PC-9 (cell line): Measurements from ENCODE around the gene MST1. TPM values are rescaled to one million over a fixed set of nuclear protein-coding genes. Genes with fewer than 3 reads are reported as not detected.

Experiments used
- BruUV-seq: library from RNA; stranded (reverse); fragments of 400-500 nt; replicated peaks from 2 replicates; lab custom pipeline; 2021; lab: Mats Ljungman, UMichigan
- CTCF ChIA-PET: fragments of 300-600 bp; sonication (Branson Sonifier 250); formaldehyde crosslinking; loops from one replicate; lab custom pipeline; 2022; ENCODE audit warnings: antibody characterized with exemption; lab: Charles Lee
- POLR2A ChIA-PET: fragments of 300-600 bp; sonication (Branson Sonifier 250); formaldehyde crosslinking; loops from one replicate; lab custom pipeline; 2022; ENCODE audit warnings: antibody characterized with exemption; ENCODE audit not compliant: unreplicated experiment; lab: Charles Lee
- DNase-seq, 2 experiments: peaks; one replicate each; pipeline versions ENCODE4 v3.0.0 to v3.0.0-alpha.2; 2015 to 2022; ENCODE audit warnings: mixed read lengths in 1 of 2
- H2AFZ ChIP-seq: fragments of 200-600 bp; sonication (generic); 2 replicates; pipeline ENCODE4 v1.8.1; 2017; ENCODE audit warnings: antibody characterized with exemption
- H3F3A ChIP-seq: fragments of 200-600 bp; sonication (generic); 2 replicates; pipeline ENCODE4 v1.8.1; 2017; ENCODE audit warnings: antibody characterized with exemption, mild to moderate bottlenecking, low read depth; ENCODE audit not compliant: insufficient read depth
- H3K27ac ChIP-seq: fragments of 200-600 bp; sonication (generic); 2 replicates; pipeline ENCODE4 v1.6.1; 2016; ENCODE audit warnings: mixed run types
- H3K27me3 ChIP-seq: fragments of 200-600 bp; sonication (generic); 2 replicates; pipeline ENCODE4 v1.6.1; 2016; ENCODE audit warnings: low read depth, mixed run types; ENCODE audit not compliant: insufficient read depth
- H3K36me3 ChIP-seq: fragments of 200-600 bp; sonication (generic); 2 replicates; pipeline ENCODE4 v1.6.1; 2016; ENCODE audit warnings: low read depth, mixed run types
- H3K4me1 ChIP-seq: fragments of 200-600 bp; sonication (generic); replicated peaks from 2 replicates; pipeline ENCODE4 v1.6.1; 2016; ENCODE audit warnings: mixed run types; ENCODE audit not compliant: insufficient read depth
- H3K4me2 ChIP-seq: fragments of 200-600 bp; sonication (generic); 2 replicates; pipeline ENCODE4 v1.6.1; 2017; ENCODE audit warnings: mixed run types
- H3K4me3 ChIP-seq: fragments of 200-600 bp; sonication (generic); 2 replicates; pipeline ENCODE4 v1.6.1; 2016; ENCODE audit warnings: mixed run types
- H3K79me2 ChIP-seq: fragments of 200-600 bp; sonication (generic); 2 replicates; pipeline ENCODE4 v1.6.1; 2017; ENCODE audit warnings: low read depth, mixed run types
- H3K9me2 ChIP-seq: fragments of 200-600 bp; sonication (generic); 2 replicates; pipeline ENCODE4 v1.8.1; 2017; ENCODE audit warnings: mild to moderate bottlenecking; ENCODE audit not compliant: insufficient read depth
- H3K9me3 ChIP-seq: fragments of 200-600 bp; sonication (generic); 2 replicates; pipeline ENCODE4 v1.8.1; 2016; ENCODE audit warnings: low read depth; ENCODE audit not compliant: insufficient read depth
- H4K20me1 ChIP-seq: fragments of 200-600 bp; sonication (generic); 2 replicates; pipeline ENCODE4 v1.8.1; 2017; ENCODE audit not compliant: insufficient read depth
- CTCF ChIP-seq: fragments of 200-600 bp; sonication (generic); conservative IDR thresholded peaks from 2 replicates; pipeline ENCODE4 v1.6.1; 2017; ENCODE audit warnings: mixed run types, antibody characterized with exemption, mild to moderate bottlenecking, moderate library complexity
- EZH2 ChIP-seq: fragments of 200-600 bp; sonication (generic); IDR thresholded peaks from 2 replicates; pipeline ENCODE4 v1.8.0; 2017; ENCODE audit warnings: antibody characterized with exemption, low read depth
- intact Hi-C: fragments of 100-400 bp; cut with micrococcal nuclease; formaldehyde crosslinking; loops from one replicate; pipeline ENCODE4 v1.10.0; 2022; ENCODE audit not compliant: unreplicated experiment
- total RNA-seq: library from RNA; stranded (reverse); gene quantifications from 2 replicates; pipeline ENCODE4 v1.2.3, GENCODE V29; 2021

MST1 gene
- total RNA-seq, 1 experiment from 2014 or later = 10.4 TPM

- H2AFZ ChIP-seq = no peak overlapping the region
- H3K36me3 ChIP-seq = no peaks in the 10 kb centered on the region
- ChIA-PET CTCF (no interaction called here), POLR2A (no interaction called here)
- H3K4me2 ChIP-seq = no peak overlapping the region
- BruUV-seq = no TSS peak
- intact Hi-C loops = loop anchor here (10.0 kb wide), 1 partner anchor 393 kb away; no protein-coding TSS in a partner anchor
- no peaks in the 10 kb centered on the region for H3K9me3 ChIP-seq
- no peak overlapping the region for H3K4me3 ChIP-seq
- H3K27ac ChIP-seq = no peak overlapping the region
- no peak for DNase-seq
- no peak for TF ChIP-seq CTCF
- TF ChIP-seq EZH2 = no peak
- no peaks in the 10 kb centered on the region for H3K79me2 ChIP-seq
- H4K20me1 ChIP-seq = no peaks in the 10 kb centered on the region
- no peaks in the 10 kb centered on the region for H3K27me3 ChIP-seq
- peaks cover 8% of the 10 kb centered on the region; the same call in 1 of the 2 replicates for H3F3A ChIP-seq
- no peaks in the 10 kb centered on the region for H3K9me2 ChIP-seq
- H3K4me1 ChIP-seq = no peaks in the 10 kb centered on the region
These were observed 22.2 kb upstream of the MST1 start for GRCh38 chr3:49711489-49711888.

GRCh38 chr3:49709852-49710251, 20.6 kb upstream of the MST1 start:
- H3F3A ChIP-seq = peaks cover 8% of the 10 kb centered on the region; the same call in 1 of the 2 replicates
- H2AFZ ChIP-seq = no peak overlapping the region
- H4K20me1 ChIP-seq = no peaks in the 10 kb centered on the region
- no peaks in the 10 kb centered on the region for H3K27me3 ChIP-seq
- no peaks in the 10 kb centered on the region for H3K79me2 ChIP-seq
- no TSS peak for BruUV-seq
- no peak overlapping the region for H3K4me3 ChIP-seq
- intact Hi-C loops = loop anchor here (10.0 kb wide), 2 partner anchors 395 to 475 kb away; no protein-coding TSS in a partner anchor
- H3K27ac ChIP-seq = no peak overlapping the region
- POLR2A ChIA-PET = no interaction called here
- no peaks in the 10 kb centered on the region for H3K4me1 ChIP-seq
- H3K4me2 ChIP-seq = no peak overlapping the region
- DNase-seq = no peak
- TF ChIP-seq CTCF (no peak), EZH2 (no peak)
- H3K36me3 ChIP-seq = no peaks in the 10 kb centered on the region
- H3K9me2 ChIP-seq = no peaks in the 10 kb centered on the region
- H3K9me3 ChIP-seq = no peaks in the 10 kb centered on the region
- CTCF ChIA-PET = no interaction called here

GRCh38 chr3:49707113-49707480, 17.8 kb upstream of the MST1 start:
- no peak overlapping the region for H3K4me3 ChIP-seq
- no peak overlapping the region for H2AFZ ChIP-seq
- H4K20me1 ChIP-seq = no peaks in the 10 kb centered on the region
- H3K27ac ChIP-seq = no peak overlapping the region
- H3K9me2 ChIP-seq = no peaks in the 10 kb centered on the region
- no peaks in the 10 kb centered on the region for H3K79me2 ChIP-seq
- ChIA-PET CTCF (no interaction called here), POLR2A (no interaction called here)
- DNase-seq = no peak
- no TSS peak for BruUV-seq
- TF ChIP-seq EZH2 (no peak), CTCF (no peak)
- H3K27me3 ChIP-seq = no peaks in the 10 kb centered on the region
- H3K4me1 ChIP-seq = no peaks in the 10 kb centered on the region
- intact Hi-C loops = loop anchor here (10.0 kb wide), 1 partner anchor 478 kb away; no protein-coding TSS in a partner anchor
- no peaks in the 10 kb centered on the region for H3K36me3 ChIP-seq
- H3K4me2 ChIP-seq = no peak overlapping the region
- no peaks in the 10 kb centered on the region for H3K9me3 ChIP-seq
- H3F3A ChIP-seq = peaks cover 8% of the 10 kb centered on the region; the same call in 1 of the 2 replicates
